ENCODE measurements around the gene GAR1.
"Not testable (repeated sequence)": the region's sequence is repeated elsewhere in the genome, so short reads cannot be mapped to it uniquely, and the experiment has no call there.

GAR1 gene

DNA sequence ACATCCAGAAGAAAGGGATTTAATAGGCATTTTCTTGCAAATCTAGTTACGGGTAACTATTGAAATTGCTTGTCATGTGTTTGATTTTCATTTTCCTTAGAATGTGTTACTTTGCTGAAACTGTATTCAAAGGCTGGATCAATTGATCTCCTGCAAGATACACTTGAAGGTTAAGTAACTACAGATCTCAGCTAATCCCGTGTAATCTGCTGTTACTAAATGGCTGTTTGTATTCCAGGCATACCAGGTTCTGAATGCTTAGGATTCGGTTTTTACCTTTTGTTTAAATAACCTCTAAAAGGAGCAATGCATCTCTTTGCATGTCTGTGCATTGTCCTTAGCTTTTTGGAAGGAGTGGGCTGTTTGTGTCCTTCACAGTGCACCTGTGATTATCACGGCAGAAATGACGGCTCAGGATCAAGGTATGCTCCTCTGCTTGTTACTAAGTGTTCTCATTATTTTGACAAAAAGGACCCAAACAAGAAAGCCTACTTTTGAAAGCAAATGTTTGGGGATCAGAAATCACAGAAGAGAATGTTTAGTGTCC, 32.4 kb downstream of the GAR1 start, which contains the start of gene LRIT3:
LRIT3 (plus strand) TSS at position 212 of the 547 bp plus-strand sequence; CDS start at position 307, 95 bp downstream.
- DNase-seq = no peak

DNA sequence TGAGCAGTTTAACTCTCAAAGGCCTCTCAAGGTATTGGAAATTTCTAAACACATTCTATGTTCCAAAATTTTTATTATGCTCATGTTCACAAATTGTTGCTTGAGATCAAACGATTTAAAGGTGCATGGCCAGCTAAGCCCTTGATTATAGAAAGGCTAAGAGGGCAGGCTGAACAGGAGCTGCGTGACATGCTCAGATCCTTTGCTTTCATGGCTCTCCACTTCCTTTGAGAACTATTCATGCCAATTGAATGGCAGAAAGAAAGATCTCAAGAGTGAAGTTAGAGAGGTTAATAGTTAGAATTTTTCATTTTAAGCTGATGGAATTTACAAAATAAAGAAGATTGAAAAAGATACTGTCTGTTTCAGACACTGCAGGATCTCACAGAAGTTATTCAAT, 32.9 kb downstream of the GAR1 start:
- DNase-seq = no peak

DNA sequence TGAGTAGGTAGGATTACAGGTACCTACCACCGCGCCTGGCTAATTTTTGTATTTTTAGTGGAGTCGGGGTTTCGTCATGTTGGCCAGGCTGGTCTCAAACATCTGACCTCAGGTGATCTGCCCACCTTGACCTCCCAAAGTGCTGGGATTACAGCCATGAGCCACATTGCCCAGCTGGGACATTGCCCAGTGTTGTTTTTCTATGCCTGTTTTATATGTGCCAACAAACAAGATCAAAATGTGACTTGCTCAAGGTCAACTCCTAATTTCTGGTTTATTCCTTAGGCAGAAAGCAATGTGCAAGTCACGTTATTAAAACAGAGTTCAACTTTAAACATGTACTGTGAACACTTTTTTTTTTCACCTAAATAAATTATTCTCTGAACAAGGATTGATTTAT, 35.0 kb downstream of the GAR1 start:
- no peak for DNase-seq

DNA sequence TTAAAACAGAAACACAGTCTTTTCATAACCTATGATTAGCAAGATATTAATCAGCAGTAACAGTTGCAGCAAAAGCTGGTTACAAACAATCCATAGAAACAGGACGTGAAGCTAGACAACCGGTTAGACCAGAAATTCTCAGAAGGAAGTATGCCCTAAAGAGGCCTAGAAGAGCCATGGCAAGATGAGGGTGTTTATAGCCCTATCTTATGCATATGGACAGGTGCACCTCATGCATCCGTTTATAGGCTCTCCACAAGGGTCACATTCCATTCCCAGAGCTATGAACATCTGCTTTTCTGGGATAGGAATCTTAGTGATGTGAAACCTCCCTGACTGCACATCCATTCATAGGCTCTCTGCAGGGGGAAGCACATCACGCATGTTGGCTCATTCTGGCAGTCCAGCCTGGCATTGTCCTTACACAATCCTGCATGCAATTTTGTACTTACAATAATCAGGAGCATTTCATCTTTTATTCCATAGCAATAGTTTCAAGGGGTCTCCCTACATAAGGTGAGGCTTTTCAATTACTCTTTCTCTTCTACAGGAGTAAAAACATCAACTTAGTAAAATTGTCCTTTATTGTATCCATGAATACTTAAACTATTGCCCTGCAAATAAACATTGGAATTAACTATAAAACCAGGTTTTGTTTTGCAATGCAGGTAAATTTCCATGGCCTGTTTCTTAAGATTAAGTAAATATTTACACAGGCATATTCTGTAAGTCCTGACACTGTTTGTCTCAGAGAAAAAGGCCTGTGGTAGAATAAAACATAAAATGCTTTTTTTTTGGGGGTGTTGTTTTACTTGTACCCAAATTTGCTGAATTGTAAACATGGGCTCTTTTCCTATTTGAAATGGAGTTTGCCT, 44.1 kb downstream of the GAR1 start:
- DNase-seq = not testable (repeated sequence)

DNA sequence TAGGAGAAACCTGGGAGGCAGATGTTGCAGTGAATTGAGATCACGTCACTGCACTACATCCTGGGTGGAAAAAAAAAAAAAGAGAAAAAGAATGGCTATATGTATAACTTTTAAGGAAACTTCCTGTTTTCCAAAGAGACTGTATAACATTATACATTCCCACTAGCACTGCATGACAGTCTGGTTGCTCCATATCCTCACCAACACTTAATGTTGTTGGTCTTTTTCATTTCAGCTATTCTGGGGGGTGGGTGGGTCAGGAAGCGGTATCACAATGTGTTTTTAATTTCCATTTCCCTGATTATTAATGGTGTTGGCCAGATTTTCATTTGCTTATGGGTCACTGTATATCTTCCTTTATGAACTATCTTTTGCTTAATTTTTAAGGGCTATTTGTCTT, 45.7 kb downstream of the GAR1 start:
- DNase-seq = no peak

DNA sequence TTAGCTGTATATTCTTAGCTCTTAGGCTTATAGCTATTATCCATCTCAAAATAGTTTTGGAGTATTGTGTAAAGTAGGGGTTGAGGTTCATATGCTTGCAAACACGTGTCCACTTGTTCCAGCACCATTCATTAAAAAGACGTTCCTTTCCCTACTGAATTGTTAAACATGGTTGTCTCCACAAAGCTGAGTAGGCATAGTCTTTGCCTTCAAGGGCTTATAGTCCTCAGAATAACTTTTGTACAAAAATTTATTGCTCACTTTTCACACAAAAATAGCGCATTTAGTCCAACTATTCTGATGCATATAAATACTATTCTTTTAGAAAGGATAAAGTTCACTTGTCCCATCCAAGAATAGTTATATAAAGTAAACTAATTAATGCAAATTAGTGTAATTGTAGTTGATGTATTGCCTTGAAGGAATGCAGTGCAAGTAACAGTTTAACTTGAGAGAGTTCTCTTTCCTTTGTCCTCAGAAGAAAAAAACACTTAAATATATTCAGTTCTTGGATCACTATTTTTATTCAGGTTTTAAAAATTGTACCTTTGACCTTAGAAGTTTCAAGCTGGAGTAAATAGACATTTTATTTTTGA, 46.5 kb downstream of the GAR1 start:
- no peak for DNase-seq

DNA sequence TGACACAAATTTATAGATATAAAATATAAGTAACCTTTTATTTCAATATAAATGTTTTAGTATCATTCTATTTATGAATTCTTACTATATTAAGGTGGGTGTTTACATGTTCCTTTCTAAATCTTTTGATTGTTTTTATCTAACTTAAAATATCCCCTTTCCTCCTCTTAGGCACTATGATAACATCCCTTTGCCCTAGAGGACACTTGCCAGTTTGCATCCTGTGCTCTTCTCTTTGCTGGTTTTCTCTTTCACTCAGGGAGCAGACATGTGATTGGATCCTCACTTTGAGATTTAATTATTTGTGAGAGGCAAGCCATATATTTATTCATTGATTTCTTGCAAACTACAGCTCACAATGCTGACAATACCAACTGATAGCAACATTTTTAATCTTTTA, 48.6 kb downstream of the GAR1 start:
- DNase-seq = no peak

DNA sequence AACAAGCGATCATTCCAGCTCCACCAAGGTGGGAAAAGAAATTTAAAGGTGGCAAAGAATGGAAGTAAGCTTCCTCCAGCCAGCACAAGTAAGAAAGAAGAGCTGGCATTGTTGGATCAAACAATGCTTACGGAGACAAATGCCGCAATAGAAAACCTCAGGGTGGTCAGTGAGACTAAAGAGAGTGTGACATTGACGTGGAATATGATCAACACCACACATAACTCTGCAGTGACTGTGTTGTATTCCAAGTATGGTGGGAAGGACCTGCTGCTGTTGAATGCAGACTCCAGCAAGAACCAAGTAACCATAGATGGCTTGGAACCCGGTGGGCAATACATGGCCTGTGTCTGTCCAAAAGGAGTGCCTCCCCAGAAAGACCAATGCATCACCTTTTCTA, 54.5 kb downstream of the GAR1 start:
- DNase-seq = no peak

DNA sequence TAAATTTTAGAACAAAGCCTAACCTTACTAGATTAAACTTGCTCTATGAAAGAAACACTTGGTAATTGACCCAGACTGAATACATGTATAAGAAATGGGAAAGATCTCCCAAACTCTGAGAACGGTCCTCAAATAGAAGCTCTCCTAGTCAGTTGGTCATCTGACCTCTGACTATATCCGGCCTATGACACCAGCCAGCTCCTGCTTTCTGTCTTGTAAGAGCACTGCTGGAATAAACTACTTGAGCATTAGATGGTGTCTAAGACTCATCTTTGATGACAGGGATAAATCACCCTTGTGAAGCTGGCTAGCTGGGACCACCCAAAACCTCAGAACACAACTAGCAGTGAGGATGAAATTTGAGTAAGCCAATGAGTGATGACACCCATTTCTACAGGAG, 56.5 kb downstream of the GAR1 start:
- DNase-seq = no peak

DNA sequence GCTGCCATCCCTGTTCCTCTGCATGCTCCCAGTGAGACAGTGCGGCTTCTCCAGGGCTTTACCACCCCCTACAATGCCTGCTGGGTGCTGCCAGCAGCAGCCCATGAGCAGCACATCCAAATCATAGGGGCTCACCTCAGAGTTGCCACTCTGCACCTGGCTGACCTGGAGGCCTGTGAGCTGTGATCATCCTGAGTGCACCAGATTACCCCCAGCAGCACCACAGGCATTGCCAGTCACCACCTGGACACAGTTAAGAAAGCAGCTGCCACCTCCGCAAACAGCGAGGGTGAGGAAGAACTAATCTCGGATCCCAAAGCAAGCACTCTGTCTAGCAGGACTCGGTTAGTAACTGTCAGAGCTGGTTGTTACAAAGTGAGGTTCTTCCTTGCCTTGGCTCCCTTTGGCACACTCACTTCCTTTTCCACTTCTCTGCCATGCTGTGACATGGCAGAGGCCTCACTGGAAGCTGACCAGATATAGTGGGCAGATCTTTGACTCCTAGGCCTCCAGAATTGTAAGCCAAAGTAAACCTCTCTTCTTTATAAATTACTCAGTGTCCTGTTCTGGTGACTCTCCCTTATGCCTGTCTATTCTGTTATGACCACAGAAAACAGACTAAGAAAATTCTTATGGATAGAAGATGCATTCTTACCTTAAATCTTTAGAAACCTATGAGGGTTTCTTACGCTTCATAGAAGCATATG, 57.5 kb downstream of the GAR1 start:
- DNase-seq = no peak

DNA sequence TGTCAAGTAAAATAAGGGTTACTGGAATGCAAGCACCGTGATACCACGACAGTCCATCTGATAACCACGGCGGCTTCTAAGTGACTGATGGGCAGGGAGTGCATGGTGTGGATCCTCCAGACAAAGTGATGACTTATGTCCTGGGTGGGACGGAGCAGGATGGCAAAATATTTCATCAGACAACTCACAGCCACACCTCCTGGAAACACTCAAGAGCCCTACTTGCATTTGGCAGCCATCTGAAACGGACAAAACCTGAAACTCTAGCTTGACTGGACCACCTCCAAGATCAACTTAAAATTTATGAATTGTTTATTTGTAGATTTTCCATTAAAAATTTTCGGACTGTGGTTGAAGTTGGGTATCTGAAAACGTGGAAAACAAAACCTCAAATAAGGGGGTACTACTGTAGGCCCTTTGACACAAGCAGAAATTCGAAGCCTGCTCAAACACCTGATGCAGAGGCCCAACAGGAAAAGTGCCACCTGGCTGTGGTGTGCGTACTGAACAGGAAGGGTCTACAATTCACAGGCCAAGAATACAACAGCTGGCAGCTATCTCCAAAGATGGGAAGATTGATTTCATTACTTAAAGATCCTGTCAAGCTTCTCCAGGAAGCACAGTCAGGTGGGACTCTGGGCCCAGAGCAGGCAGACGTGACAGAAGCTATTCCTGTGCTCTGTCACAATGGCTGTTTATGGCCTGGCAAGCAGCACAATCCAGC, 58.4 kb downstream of the GAR1 start:
- DNase-seq = no peak

Data from CD4-positive, alpha-beta T cell treated with Interleukin-12 subunit alpha and Interleukin-12 subunit beta, for 1 hour (primary cell).